GM21717 (cell line): ENCODE data around the gene RNASE3.
"Not testable (repeated sequence)": the region's sequence is repeated elsewhere in the genome, so short reads cannot be mapped to it uniquely, and the experiment has no call there.

ENCODE experiments used
- ATAC-seq: cut with Tn5 transposase; IDR thresholded peaks from one replicate; pipeline ENCODE4 v1.9.1; 2021; ENCODE audit warnings: mild to moderate bottlenecking, moderate library complexity; ENCODE audit not compliant: unreplicated experiment

RNASE3 gene

GRCh38 chr14:20910822-20911221 lies 19.6 kb downstream of the RNASE3 start:
- ATAC-seq, result not testable (repeated sequence)

- not testable (repeated sequence) for ATAC-seq
Observed at GRCh38 chr14:20919038-20919756, 28.0 kb downstream of the RNASE3 start.

- not testable (repeated sequence) for ATAC-seq
Observed at GRCh38 chr14:20923766-20924297, 32.6 kb downstream of the RNASE3 start.

GRCh38 chr14:20934148-20934762 lies 43.1 kb downstream of the RNASE3 start:
- ATAC-seq, result no peak

GRCh38 chr14:20935303-20935984 lies 44.3 kb downstream of the RNASE3 start:
- ATAC-seq, result no peak
